ENCODE measurements around the gene PRDM8. TPM values are rescaled to one million over a fixed set of nuclear protein-coding genes. Genes with fewer than 3 reads are reported as not detected.
A peak's percentile ranks its signal among the peaks of the same experiment; 100 is the strongest.

The PRDM8 gene
- total RNA-seq, 4 donors from 2014 or later = 3.5 to 12.6 (median 10.3) TPM

DNA sequence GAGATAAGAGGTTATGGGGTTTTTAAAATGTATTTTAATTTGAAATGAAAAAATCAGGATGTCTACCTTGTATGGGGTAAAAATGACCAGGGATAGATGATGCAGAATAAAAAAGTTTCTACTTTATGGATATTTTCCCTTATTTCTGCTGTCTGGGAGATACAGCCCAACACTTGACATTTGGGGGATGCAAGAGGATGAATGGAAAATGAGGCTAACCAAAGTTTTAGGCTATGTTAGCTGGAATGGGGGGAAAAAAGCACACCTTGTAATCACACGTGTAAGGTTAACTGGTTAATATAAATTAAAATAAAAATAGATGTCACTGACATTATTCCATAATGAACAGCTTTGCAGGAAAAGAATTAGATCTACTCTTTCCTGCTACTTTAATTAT is 1.1 kb downstream of the PRDM8 start:
- WGBS, 2 donors = 56 to 59% methylated on average over 1 of the region's 1 CpG
- peaks cover 0 to 63% of the 10 kb centered on the region in 2 donors for H3K27me3 ChIP-seq
- peaks cover 0 to 35% (median 5%) of the 10 kb centered on the region in 4 donors for H3K4me1 ChIP-seq
- TF ChIP-seq POLR2A (IDR thresholded peaks at IDR 0.05) (no peak), CTCF (IDR thresholded peaks at IDR 0.05) (no peak), EP300 (IDR thresholded peaks at IDR 0.05) (no peak)
- H3K4me3 ChIP-seq = no peak overlapping the region
- no peak for DNase-seq (ENCODE audit: low spot score in 2 of 2)
- no peaks in the 10 kb centered on the region for H3K36me3 ChIP-seq
- no peak overlapping the region for H3K27ac ChIP-seq
- H3K9me3 ChIP-seq = no peaks in the 10 kb centered on the region

DNA sequence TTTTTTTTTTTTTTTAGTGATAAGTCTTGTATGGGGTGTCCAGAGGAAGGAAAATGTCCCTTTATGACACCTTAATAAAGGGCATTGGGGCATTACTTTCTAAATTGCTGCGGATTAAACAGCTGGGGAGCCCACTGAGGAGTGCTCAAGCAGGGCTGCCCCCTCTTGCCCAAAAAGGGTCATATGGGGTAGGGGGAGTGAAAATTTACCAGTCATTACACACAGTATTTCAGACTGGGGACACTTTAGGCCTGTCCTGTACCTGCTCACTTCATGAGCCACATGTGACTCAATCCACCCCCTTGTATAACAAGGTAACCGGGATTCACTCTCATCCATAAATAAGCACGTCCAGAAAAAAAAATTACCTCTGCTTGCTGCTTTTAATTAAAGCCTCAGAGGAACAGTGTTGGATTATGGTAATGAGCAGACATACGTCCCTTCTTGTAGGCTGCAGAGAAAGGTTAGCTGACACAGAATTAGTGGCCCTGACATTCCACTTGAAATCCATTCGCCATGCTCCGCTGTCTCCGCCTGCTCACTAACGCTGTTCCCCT is 1.8 kb downstream of the PRDM8 start:
- no peak overlapping the region for H3K4me3 ChIP-seq
- H3K27ac ChIP-seq = no peak overlapping the region
- 73 to 79% methylated on average over 8 of the region's 8 CpGs for WGBS, 2 donors
- H3K4me1 ChIP-seq = peaks cover 0 to 37% (median 5%) of the 10 kb centered on the region in 4 donors
- TF ChIP-seq POLR2A (IDR thresholded peaks at IDR 0.05) = no peak
- no peak for TF ChIP-seq EP300 (IDR thresholded peaks at IDR 0.05)
- TF ChIP-seq CTCF (IDR thresholded peaks at IDR 0.05) = no peak
- peaks cover 0 to 56% of the 10 kb centered on the region in 2 donors for H3K27me3 ChIP-seq
- DNase-seq (ENCODE audit: low spot score in 2 of 2) = no peak
- H3K9me3 ChIP-seq = no peaks in the 10 kb centered on the region
- no peaks in the 10 kb centered on the region for H3K36me3 ChIP-seq

DNA sequence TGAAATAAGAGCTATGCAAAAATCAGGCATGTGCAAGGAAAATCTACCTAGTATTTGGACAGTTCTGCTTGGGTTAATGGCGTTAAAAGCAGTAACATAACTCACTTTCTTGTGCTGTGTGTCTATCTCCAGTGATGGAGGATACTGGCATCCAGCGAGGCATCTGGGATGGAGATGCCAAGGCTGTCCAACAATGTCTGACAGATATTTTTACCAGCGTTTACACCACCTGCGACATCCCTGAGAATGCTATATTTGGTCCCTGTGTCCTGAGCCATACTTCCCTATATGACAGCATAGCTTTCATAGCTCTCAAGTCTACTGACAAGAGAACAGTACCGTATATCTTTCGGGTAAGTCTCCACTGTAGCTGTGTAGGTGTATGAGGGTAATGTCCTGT is 2.6 kb downstream of the PRDM8 start:
- Histone ChIP-seq H3K4me3 (no peak overlapping the region), H3K36me3 (no peaks in the 10 kb centered on the region), H3K27me3 (peaks cover 0 to 54% of the 10 kb centered on the region in 2 donors), H3K27ac (no peak overlapping the region), H3K4me1 (peaks cover 0 to 37% (median 5%) of the 10 kb centered on the region in 4 donors), H3K9me3 (no peaks in the 10 kb centered on the region)
- WGBS, 2 donors = 79 to 83% methylated on average over 6 of the region's 6 CpGs
- no peak for DNase-seq (ENCODE audit: low spot score in 2 of 2)
- no peak for TF ChIP-seq EP300 (IDR thresholded peaks at IDR 0.05)

DNA sequence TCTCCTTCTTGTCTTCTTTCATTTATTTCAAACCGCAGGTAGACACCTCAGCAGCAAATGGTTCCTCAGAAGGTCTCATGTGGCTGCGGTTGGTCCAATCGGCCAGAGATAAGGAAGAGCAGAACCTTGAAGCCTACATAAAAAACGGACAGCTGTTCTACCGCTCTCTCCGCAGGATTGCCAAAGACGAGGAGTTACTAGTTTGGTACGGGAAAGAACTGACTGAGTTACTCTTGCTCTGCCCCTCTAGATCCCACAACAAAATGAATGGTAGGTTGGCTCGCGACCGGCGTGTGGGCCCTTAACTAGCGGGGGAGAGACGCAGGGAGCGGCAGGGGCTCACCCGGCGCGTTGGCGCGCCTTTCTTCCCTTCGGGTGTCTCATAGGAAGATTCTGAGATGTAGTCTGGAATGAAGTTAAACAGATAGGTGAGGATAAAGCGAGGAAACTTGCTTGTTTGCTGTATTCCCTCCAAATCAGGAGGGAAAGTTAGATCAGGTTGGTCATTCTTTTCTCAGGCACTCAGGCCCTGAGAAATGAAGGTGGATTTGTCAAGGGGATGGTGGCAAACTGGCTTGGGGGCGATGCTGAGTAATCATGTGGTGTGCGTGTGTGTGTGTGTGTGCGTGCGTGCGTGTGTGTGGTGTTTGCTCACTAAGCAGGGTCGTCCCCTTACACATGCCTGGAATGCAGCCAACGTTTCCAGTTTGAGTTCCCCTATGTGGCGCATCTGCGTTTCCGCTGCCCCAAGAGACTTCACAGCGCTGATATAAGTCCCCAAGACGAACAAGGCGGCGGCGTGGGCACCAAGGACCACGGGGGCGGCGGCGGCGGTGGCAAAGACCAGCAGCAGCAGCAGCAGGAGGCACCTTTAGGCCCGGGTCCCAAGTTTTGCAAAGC is 4.2 kb downstream of the PRDM8 start:
- Histone ChIP-seq H3K27me3 (peaks cover 0 to 44% of the 10 kb centered on the region in 2 donors), H3K4me3 (peak overlapping the region; percentile 47 to 80 (median 64)), H3K4me1 (peaks cover 0 to 34% (median 5%) of the 10 kb centered on the region in 4 donors), H3K27ac (peak overlapping the region in 3 of 4 donors; percentile 77 to 87 (median 81)), H3K9me3 (no peaks in the 10 kb centered on the region), H3K36me3 (no peaks in the 10 kb centered on the region)
- WGBS, 2 donors = 40 to 49% methylated on average over 27 to 41 of the region's 43 CpGs
- TF ChIP-seq POLR2A (IDR thresholded peaks at IDR 0.05) = no peak
- TF ChIP-seq CTCF (IDR thresholded peaks at IDR 0.05) = no peak
- no peak for TF ChIP-seq EP300 (IDR thresholded peaks at IDR 0.05)
- no peak for DNase-seq (ENCODE audit: low spot score in 2 of 2)

GRCh38 chr4:80202190-80202711 is 4.9 kb downstream of the PRDM8 start:
- H3K9me3 ChIP-seq = no peaks in the 10 kb centered on the region
- H3K36me3 ChIP-seq = no peaks in the 10 kb centered on the region
- WGBS, 2 donors = 2 to 5% methylated on average over 19 to 30 of the region's 58 CpGs
- peak; percentile 73 to 78 for DNase-seq (ENCODE audit: low spot score in 2 of 2)
- TF ChIP-seq CTCF (IDR thresholded peaks at IDR 0.05) (peak; percentile 82 to 93 (median 90)), POLR2A (IDR thresholded peaks at IDR 0.05) (no peak), EP300 (IDR thresholded peaks at IDR 0.05) (peak in 1 of 2 donors; percentile 74)
- peaks cover 0 to 34% (median 6%) of the 10 kb centered on the region in 4 donors for H3K4me1 ChIP-seq
- H3K27me3 ChIP-seq = peaks cover 0 to 44% of the 10 kb centered on the region in 2 donors
- H3K4me3 ChIP-seq = peak overlapping the region; percentile 47 to 80 (median 64)
- peak overlapping the region; percentile 27 to 87 (median 79) for H3K27ac ChIP-seq

Data from tibial nerve (tissue), 4 donors.